ENCODE results near the gene NEDD9.

NEDD9 gene

GRCh38 chr6:11201015-11201414 lies 31.5 kb downstream of the NEDD9 start:
- DNase-seq (ENCODE audit: low spot score) = no peak

GRCh38 chr6:11200356-11200755 lies 32.1 kb downstream of the NEDD9 start:
- no peak for DNase-seq (ENCODE audit: low spot score)

- no peak for DNase-seq (ENCODE audit: low spot score)
Observed at GRCh38 chr6:11198663-11199603, 33.5 kb downstream of the NEDD9 start.

GRCh38 chr6:11197850-11198249 lies 34.6 kb downstream of the NEDD9 start:
- DNase-seq (ENCODE audit: low spot score) = no peak

- DNase-seq (ENCODE audit: low spot score) = no peak
Observed at GRCh38 chr6:11197175-11197536, 35.3 kb downstream of the NEDD9 start.

- no peak for DNase-seq (ENCODE audit: low spot score)
Observed at GRCh38 chr6:11196511-11197174, 35.8 kb downstream of the NEDD9 start.

- no peak for DNase-seq (ENCODE audit: low spot score)
Observed at GRCh38 chr6:11194356-11195218, 37.9 kb downstream of the NEDD9 start.

GRCh38 chr6:11193434-11193833 lies 39.0 kb downstream of the NEDD9 start:
- no peak for DNase-seq (ENCODE audit: low spot score)

- no peak for DNase-seq (ENCODE audit: low spot score)
Observed at GRCh38 chr6:11192167-11192566, 40.3 kb downstream of the NEDD9 start.

- DNase-seq (ENCODE audit: low spot score) = no peak
Observed at GRCh38 chr6:11190625-11191245, 41.7 kb downstream of the NEDD9 start.

- DNase-seq (ENCODE audit: low spot score) = no peak
Observed at GRCh38 chr6:11189865-11190624, 42.4 kb downstream of the NEDD9 start.

GRCh38 chr6:11188161-11188915 lies 44.1 kb downstream of the NEDD9 start:
- DNase-seq (ENCODE audit: low spot score) = no peak

GRCh38 chr6:11187301-11187700 lies 45.2 kb downstream of the NEDD9 start:
- no peak for DNase-seq (ENCODE audit: low spot score)

GRCh38 chr6:11185204-11185842 lies 47.1 kb downstream of the NEDD9 start:
- no peak for DNase-seq (ENCODE audit: low spot score)

- DNase-seq (ENCODE audit: low spot score) = no peak
Observed at GRCh38 chr6:11183761-11184362, 48.6 kb downstream of the NEDD9 start.

GRCh38 chr6:11181478-11182136 lies 50.9 kb downstream of the NEDD9 start:
- DNase-seq (ENCODE audit: low spot score) = no peak

- DNase-seq (ENCODE audit: low spot score) = no peak
Observed at GRCh38 chr6:11179419-11180202, 52.9 kb downstream of the NEDD9 start.

GRCh38 chr6:11179088-11179418 lies 53.4 kb downstream of the NEDD9 start:
- no peak for DNase-seq (ENCODE audit: low spot score)

All from kidney capillary endothelial cell (primary cell).